NB4 (cell line): ENCODE measurements around the gene DGKI.

Source experiments
- DNase-seq: peaks from one replicate; pipeline ENCODE4 v3.0.0; 2010; ENCODE audit warnings: low read depth
- H3K4me3 ChIP-seq: one replicate; pipeline ENCODE4 v1.5.1; 2011; ENCODE audit warnings: mild to moderate bottlenecking, low read depth, low read length, moderate library complexity
- CTCF ChIP-seq: IDR thresholded peaks from one replicate; pipeline ENCODE4 v1.5.1; 2012; ENCODE audit warnings: low read depth, low read length
- MYC ChIP-seq: IDR thresholded peaks from 2 replicates; pipeline ENCODE4 v1.6.1; 2011; ENCODE audit warnings: low read depth, low read length
- POLR2A ChIP-seq: IDR thresholded peaks from 2 replicates; pipeline ENCODE4 v1.6.1; 2011; ENCODE audit warnings: mild to moderate bottlenecking; ENCODE audit not compliant: insufficient read length; ENCODE audit errors: extremely low read depth
- TF ChIP-seq, protein P1 (sequence below): IDR thresholded peaks from 2 replicates; pipeline ENCODE4 v1.6.1; 2011; ENCODE audit warnings: low read depth, low read length

Gene DGKI

GRCh38 chr7:137801003-137801402 lies 45.8 kb downstream of the DGKI start:
- no peak for DNase-seq
- no peak overlapping the region for H3K4me3 ChIP-seq
- no peak for TF ChIP-seq MYC
- no peak for TF ChIP-seq CTCF
- no peak for TF ChIP-seq POLR2A
- TF ChIP-seq, protein P1, sequence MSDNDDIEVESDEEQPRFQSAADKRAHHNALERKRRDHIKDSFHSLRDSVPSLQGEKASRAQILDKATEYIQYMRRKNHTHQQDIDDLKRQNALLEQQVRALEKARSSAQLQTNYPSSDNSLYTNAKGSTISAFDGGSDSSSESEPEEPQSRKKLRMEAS: no peak

- DNase-seq: no peak
- H3K4me3 ChIP-seq: no peak overlapping the region
- TF ChIP-seq MYC (no peak), POLR2A (no peak), CTCF (no peak)
- TF ChIP-seq, protein P1: no peak
Observed at GRCh38 chr7:137798073-137798763, 48.6 kb downstream of the DGKI start.

- no peak for DNase-seq
- TF ChIP-seq, protein P1: no peak
- no peak overlapping the region for H3K4me3 ChIP-seq
Observed at GRCh38 chr7:137795211-137795610, 51.6 kb downstream of the DGKI start.

GRCh38 chr7:137791930-137792329 lies 54.8 kb downstream of the DGKI start:
- TF ChIP-seq MYC (no peak), POLR2A (no peak), CTCF (no peak)
- no peak for DNase-seq

DNA sequence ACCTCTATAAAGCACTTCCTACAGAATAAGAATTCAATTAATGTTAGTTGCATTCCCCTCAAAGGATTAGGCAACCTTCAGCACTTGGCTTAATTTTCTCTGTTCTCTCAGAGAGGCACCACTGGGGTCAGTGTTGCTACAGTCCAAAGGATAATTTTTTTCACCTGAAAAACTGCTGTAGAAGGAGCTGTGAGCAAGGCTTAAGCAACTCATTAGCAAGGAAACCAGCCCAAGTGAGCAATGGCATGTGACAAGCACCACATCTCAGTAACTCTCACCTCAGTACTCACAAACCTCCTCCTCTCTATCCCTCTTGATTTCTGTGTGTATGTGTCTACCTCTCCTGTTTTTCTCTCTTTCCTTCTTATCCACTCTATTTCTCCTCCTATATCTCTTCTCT lies 55.9 kb downstream of the DGKI start:
- DNase-seq: no peak
- H3K4me3 ChIP-seq: no peak overlapping the region
- TF ChIP-seq, protein P1: no peak
- TF ChIP-seq POLR2A (no peak), MYC (no peak), CTCF (no peak)

More at GRCh38 chr7:137791930-137792329, 54.8 kb downstream of the DGKI start:
- no peak overlapping the region for H3K4me3 ChIP-seq

GRCh38 chr7:137789215-137789882 lies 57.4 kb downstream of the DGKI start:
- H3K4me3 ChIP-seq: no peak overlapping the region
- no peak for DNase-seq
- no peak for TF ChIP-seq POLR2A
- no peak for TF ChIP-seq CTCF
- TF ChIP-seq, protein P1: no peak
- TF ChIP-seq MYC: no peak
